T-helper 2 cell (primary cell): ENCODE results near the gene BLCAP.
A peak's percentile ranks its signal among the peaks of the same experiment; 100 is the strongest.
"Not testable (repeated sequence)": the region's sequence is repeated elsewhere in the genome, so short reads cannot be mapped to it uniquely, and the experiment has no call there.

Experiments
- DNase-seq, 5 experiments: peaks; one replicate each; pipeline versions ENCODE4 v3.0.0 to v3.0.0-alpha.2; 2012 to 2022
- total RNA-seq, 2 donors: gene quantifications; one replicate each; lab custom pipeline; 2026; lab: John Stamatoyannopoulos, UW

The BLCAP gene
- 30.9 to 49.0 reads per million in 2 donors for total RNA-seq

DNA sequence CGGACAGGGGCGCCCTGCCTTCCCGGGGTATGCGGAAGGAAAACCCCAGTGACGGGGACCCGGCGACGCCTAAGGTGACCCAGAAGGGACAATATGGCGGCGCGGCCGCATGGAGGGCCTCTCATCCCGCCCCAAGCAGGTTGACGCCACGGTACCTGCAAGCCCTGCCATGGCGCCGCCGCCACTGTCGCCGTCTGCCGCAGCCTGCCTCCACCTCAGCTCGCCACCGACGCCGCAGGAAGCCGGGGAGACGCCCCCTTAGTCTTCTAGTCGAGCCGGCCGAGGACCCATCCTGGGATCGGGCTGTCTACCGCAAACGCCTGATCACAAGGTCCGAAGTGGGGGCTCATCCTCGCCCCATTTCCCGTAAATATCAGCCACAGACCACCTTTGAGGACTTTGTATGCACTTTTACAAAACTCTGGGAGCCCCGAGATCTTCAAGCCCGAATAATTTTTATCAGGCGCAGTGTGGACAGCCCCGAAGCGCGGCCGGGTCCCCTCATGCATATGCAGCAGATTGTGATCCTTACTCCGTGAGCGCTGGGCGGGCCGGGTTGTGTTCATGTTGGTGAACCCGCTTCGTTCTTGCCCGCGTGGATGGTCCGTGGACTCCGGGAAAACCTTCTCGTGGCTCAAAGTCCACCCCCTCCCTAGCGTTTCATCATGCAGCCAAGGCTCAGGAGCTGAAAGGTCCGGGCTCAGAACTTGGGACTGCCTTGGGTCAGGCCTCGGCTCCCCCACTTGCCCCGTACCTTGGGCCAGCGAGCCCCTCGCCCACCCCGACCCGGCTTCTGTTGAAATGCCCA lies at the start of gene BLCAP:
Gene BLCAP, minus strand, starts transcription at position 239 of the 808 bp plus-strand sequence. CDS start 8,702 bp downstream, outside the sequence.
- peak; percentile 85 to 96 (median 93) for DNase-seq

GRCh38 chr20:37577436-37577835 lies 49.8 kb upstream of the BLCAP start:
- not testable (repeated sequence) for DNase-seq

- DNase-seq, result no peak
These were observed 49.2 kb upstream of the BLCAP start for GRCh38 chr20:37576911-37577310.

DNA sequence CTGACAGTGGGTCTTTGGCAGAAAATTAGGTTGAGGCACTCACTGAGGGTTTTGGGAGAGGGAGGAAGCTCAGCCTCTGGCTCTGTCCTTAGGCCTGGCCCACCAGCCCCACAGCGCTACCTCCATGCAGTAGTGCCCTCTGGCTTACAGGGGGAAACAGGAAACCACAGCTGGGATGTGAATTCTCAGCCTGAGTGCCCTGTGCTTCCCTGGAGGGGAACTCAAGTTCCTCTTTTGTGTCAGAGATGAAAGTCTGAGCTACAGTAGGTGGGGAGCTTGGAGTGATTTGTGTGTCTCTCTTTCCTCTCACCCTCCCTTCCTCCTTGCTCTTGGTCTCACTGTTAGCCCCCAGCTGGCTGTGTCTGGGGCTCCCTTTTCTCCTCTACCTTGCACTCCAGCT lies 48.2 kb upstream of the BLCAP start:
- no peak for DNase-seq

- no peak for DNase-seq
These were observed 46.7 kb upstream of the BLCAP start for GRCh38 chr20:37574199-37574890.

GRCh38 chr20:37573626-37574198 lies 46.0 kb upstream of the BLCAP start:
- DNase-seq, result no peak

DNA sequence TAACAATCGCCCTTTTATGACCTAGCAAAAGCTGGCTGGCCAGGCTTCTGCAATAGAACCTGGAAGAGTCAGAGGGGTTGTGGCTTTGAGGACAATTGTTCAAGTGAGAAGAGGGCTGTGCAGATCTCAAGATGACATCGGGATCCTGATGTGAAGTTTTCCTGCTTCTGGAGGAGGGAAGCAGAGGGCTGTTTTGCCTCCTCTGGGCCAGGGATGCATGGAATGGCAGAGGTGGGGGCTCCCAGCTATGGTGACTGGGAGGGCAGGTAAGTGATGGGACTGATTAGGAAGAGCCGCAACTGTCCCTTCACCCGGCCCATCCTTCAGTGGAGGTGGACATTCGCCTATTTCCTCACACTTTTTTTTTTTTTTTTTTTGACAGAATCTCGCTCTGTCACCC lies 43.4 kb upstream of the BLCAP start:
- no peak for DNase-seq

DNA sequence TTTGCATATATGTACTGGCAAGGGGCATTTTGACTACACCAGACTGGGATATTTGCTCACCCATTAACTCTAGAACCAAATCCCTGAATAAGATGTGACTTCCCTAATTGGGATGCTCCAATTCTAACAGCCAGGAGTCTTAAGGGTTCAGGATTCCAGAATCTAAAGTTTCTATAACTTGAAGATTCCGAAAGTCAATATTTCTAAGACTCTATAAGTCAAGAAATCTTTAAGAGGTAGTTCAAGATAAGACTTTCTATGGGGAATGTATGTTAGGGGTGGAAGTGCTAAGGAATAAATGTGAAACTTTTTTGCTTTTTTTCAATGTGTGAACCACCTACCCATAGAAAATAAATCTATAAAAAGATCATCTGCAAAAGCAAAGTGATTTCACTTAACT lies 42.7 kb upstream of the BLCAP start:
- DNase-seq, result no peak

- no peak for DNase-seq
These were observed 40.3 kb upstream of the BLCAP start for GRCh38 chr20:37567671-37568588.

DNA sequence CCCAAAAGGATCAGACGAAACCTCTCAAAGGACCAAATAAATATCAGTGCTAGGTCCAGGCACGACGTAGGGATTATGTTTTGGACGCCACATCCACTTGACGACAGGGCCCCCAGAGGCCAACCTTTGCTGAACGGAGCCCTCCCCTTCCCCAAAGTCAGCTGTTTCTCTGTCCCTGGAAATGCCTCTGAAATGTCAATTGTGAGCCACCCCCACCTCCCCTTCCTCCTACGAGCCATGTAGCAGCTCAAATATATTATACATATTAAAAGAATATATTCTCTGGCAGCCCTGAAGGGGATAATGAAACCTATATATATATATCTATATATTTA lies 39.6 kb upstream of the BLCAP start:
- DNase-seq, result no peak

- no peak for DNase-seq
These were observed 39.1 kb upstream of the BLCAP start for GRCh38 chr20:37566590-37567330.

DNA sequence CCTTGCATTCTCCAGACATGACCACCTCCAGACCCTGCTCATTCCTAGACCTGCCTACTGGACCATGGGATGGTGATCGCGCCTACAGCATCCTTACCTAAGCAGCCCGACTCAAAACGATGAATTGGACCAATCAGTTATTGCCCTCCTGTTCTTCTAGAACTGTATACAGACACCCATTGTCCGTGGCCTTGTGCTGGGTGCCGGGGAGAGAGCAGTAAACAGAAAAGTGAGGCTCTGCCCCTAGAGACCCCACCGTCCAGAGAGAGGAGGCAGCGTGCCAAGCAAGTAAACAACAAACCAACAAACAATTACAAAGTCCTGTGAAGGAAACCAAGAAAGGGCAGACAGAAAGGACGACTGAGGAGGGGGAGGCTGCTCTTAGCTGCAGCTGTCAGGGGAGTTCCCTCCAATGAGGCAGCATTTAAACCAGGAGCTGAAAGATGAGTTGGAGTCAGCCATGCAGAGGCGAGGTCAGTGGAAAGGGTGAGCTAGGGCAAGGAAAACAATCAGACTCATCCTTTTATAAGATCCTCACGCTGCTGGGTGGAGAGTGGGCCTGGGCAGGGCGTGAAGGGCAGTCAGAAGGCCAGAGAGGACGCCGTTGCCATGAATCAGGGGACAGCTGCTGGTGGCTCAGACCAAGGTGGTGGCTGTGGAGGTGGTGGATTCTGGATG lies 37.6 kb upstream of the BLCAP start:
- DNase-seq, result no peak

DNA sequence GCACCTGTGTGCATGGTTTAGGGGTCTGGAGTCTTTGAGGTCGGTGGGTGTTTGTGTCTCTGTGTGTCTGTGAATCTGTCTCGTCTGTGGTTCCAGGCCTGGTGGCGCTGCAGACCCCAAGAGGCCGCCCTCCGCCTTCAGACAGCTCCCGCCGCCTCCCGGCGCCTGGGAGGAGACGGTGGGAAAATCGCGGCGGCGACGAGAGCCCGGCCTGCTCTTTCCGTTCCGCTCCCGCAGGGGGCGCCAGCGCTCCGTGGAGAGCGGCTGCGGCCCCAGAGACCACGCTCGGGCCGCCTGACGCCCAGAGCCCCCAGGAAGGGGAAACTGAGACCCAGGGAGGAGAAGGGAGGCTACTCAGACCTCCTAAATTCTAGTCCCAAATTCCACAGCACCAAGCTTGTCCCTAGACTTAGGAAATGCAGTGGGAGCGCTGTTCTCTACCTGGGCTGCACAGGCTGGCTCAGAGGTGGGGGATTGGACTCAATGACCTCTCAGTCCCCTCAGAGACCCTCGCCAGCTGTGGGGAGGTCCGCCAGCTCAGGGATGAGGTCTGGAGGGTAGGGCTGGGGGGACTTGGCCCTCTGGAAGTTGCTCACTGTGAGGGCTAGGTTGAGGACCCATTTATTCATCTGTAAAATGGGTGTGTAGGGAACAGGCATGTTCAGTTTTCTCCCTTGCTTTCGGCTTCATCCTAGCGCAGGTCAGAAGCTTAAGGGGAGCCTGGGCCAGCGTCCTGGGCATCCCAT lies 36.9 kb upstream of the BLCAP start:
- peak in 4 of 5 experiments; percentile 8 to 28 (median 17) for DNase-seq

DNA sequence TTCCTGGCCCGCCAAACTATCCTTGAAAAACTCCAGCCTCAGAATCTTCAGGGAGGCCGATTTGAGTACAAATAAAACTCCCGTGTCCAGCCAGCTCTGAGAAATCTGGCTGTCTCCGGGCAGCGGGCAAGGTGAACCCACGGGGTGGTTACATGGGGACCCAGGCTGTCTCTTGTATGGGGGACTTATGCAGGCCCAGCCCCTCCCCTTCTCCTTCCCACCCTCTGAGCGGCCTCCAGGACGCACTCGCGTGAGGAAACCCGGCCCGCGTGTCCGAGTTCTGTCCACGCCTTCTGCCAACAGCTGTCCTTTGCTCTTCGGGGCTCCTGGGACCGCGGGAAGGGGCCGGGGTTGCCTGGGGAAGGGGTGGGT lies 36.3 kb upstream of the BLCAP start:
- DNase-seq, result no peak

DNA sequence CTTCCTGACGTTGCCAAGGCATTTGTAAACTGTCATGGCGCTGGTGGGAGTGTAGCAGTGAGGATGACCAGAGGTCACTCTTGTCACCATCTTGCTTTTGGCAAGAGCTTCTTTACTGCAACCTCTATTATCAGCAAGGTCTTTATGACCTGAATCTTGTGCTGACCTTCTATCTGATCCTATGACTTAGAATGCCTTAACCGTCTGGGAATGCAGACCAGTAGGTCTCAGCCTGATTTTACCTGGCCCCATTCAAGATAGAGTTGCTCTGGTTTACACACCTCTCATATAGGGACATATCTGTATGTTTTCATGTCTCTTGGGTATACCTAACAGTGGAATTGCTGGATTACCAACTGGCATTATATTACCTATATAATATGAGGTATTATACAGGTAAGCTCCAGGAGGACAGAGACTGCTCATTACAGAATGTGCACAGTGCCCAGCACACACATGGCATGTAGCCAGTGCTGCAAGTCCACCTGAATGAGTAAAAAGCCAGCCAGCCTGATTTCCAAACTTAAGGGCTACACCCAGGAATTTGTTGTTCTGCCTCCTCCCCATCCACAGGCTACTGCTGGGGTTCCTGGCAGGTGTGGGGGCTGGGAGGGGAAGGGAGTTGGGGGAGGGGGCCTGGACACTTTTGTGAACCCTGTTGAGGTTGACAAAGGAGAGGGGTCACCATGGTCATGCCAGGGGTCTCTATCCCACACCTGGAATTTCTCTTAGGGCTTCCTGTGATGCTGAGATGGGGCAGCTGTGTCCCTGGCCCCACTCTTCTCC lies 35.2 kb upstream of the BLCAP start:
- DNase-seq, result no peak

DNA sequence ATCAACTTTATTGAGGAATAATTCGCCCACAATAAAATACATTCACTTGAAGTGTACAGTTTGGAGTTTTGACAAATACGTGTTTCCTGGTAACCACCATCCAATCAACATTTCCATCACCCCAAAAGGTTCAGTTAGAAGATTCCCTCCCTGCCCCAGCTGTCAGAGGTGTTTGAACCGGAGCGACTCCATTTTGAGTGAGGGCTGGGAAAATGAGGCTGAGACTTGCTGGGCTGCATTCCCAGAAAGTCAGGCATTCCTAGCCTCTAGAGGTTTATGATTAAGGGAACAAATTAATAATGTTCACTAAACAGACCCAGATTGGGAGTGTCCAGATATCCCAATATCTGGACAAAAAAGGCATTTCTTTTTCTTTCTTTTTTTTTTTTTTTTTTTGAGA lies 33.0 kb upstream of the BLCAP start:
- no peak for DNase-seq

DNA sequence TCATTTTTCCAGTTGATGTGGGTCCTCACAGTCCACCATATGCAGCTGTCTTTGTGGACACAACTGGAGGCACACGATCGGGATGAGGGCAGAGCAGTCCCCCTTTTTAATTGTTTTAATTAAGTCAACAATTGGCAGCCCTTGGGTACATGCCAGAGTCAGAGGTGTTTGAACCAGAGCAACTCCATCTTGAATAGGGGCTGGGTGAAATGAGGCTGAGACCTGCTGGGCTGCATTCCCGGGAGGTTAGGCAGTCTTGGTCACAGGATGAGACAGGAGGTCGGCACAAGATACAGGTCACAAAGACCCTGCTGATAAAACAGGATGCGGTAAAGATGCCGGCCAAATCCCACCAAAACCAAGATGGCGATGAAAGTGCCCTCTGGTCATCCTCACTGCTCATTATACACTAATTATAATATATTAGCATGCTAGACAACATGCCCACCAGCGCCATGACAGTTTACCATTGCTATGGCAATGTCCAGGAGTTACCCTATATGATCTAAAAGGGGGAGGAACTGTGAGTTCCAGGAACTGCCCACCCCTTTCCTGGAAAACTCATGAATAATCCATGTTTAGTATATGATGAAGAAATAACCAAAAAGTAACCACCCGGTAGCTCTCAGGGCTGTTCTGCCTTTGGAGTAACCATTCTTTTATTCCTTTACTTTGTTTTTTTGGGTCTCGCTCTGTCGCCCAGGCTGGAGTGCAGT lies 31.8 kb upstream of the BLCAP start:
- DNase-seq, result no peak

DNA sequence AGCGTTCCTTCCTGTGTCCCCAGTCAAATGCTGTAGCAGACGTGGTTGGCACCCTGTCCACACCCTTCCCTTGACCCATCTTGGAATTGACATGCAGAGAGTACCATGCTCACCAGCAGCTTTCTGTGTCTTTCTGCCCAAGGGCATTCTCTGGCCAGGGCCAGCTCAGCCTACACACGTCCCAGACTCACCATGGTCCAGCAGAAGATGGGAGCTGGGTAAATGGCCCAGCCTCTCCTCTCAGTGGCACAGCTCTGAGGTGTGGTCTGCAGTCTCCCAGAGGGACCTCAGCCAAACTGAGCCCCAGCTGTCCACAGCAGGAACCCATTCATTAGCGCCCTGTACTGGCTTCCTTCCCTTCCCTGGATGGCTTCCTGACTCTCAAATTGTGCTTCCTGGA lies 31.1 kb upstream of the BLCAP start:
- DNase-seq, result no peak

GRCh38 chr20:37558306-37558705 lies 30.6 kb upstream of the BLCAP start:
- no peak for DNase-seq
